Measurements from ENCODE around the gene AFAP1L1.
A peak's percentile ranks its signal among the peaks of the same experiment; 100 is the strongest.
"Not testable (repeated sequence)": the region's sequence is repeated elsewhere in the genome, so short reads cannot be mapped to it uniquely, and the experiment has no call there.

Gene AFAP1L1

DNA sequence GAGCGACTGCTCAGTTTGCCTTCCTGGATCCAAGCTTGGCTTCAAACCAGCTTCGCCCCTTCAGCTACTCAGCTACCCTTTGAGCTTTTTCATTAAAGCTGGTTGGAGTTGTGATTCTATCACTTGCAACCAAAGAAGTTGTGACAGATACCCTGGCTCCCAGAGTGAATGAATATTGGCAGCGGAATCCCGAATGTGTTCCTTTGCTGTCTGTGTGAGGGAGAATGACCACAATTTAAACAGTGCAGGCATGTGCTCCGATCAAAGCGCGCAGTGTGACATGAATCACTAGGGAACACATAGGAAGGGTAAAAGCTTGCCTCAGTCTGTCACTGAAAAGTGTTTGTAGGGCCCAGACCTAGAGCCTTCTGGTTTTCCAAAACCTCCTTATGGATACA, 6.6 kb upstream of the AFAP1L1 start:
- ChIA-PET CTCF (interaction anchor here (0.9 kb wide), 1 partner anchor 17 kb away, joined by 4 read pairs; no protein-coding TSS in a partner anchor), POLR2A (no interaction called here)
- TF ChIP-seq, protein P1, sequence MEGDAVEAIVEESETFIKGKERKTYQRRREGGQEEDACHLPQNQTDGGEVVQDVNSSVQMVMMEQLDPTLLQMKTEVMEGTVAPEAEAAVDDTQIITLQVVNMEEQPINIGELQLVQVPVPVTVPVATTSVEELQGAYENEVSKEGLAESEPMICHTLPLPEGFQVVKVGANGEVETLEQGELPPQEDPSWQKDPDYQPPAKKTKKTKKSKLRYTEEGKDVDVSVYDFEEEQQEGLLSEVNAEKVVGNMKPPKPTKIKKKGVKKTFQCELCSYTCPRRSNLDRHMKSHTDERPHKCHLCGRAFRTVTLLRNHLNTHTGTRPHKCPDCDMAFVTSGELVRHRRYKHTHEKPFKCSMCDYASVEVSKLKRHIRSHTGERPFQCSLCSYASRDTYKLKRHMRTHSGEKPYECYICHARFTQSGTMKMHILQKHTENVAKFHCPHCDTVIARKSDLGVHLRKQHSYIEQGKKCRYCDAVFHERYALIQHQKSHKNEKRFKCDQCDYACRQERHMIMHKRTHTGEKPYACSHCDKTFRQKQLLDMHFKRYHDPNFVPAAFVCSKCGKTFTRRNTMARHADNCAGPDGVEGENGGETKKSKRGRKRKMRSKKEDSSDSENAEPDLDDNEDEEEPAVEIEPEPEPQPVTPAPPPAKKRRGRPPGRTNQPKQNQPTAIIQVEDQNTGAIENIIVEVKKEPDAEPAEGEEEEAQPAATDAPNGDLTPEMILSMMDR (IDR thresholded peaks at IDR 0.05; ENCODE audit: control extremely low read depth, extremely low read depth, low read depth, missing control alignments) = no peak
- DNase-seq (ENCODE audit: extremely low spot score) = no peak

DNA sequence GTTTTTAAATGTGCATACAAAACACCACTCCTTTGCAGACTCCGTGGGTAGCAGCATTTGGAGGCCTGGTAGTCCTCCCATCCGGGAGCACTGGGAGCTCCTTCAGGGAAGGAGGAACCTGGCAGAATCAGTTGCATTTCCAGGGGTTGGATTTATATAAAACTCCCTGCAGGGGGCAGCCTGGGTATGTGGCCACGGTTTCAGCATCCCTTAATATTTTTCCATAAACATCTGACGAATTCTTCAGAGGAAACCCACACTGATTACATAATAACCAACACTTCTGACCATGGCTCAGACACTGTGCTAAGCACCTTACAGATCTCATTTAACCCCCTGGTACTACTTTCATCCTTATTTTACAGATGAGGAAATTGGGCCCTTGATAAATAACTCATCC, 6.1 kb upstream of the AFAP1L1 start:
- POLR2A ChIA-PET = no interaction called here
- DNase-seq (ENCODE audit: extremely low spot score) = no peak
- TF ChIP-seq, protein P1 (IDR thresholded peaks at IDR 0.05; ENCODE audit: control extremely low read depth, extremely low read depth, low read depth, missing control alignments) = no peak
- CTCF ChIA-PET = interaction anchor here (0.9 to 1.1 kb wide), 3 partner anchors 11 to 17 kb away, joined by 3 to 4 read pairs (median 3); no protein-coding TSS in a partner anchor

DNA sequence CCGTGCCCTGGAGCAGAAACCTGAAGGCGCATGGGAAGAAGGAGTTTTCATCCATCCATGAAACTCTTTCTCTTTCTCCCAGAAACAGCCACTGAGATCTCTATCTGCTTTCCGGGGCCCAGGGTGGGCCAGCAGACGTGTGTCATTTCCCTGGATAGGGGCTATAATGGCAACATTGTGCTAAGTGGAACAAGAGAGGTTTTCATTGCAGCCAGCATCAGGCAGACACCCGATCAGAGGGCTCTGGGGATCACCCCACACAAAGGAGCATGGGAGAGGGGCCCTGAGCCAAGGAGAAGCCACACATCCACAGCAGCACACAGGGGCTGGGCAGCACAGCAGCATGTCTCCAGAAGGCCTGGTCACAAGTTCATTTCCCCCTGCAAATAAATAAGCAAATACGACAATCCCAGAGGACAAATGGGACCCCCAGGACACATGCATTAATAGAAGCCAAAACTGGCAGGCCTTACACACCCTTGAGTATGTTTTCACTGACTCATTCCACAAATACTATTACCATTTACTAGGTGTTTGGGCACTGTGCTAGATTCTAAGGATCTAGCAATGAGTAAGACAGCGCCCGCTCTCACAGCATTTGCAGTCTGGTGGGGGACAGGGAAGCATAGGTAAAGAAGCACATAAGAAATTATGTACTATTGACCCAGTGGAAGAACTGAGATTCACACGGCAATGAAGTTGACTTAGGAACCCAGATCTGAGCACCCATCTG, 4.3 kb upstream of the AFAP1L1 start:
- ChIA-PET POLR2A (no interaction called here), CTCF (interaction anchor here (1.3 to 2.2 kb wide), 4 partner anchors 10 to 68 kb away, joined by 3 to 12 read pairs (median 5); no protein-coding TSS in a partner anchor)
- no peak for DNase-seq (ENCODE audit: extremely low spot score)
- TF ChIP-seq, protein P1 (IDR thresholded peaks at IDR 0.05; ENCODE audit: control extremely low read depth, extremely low read depth, low read depth, missing control alignments) = no peak

DNA sequence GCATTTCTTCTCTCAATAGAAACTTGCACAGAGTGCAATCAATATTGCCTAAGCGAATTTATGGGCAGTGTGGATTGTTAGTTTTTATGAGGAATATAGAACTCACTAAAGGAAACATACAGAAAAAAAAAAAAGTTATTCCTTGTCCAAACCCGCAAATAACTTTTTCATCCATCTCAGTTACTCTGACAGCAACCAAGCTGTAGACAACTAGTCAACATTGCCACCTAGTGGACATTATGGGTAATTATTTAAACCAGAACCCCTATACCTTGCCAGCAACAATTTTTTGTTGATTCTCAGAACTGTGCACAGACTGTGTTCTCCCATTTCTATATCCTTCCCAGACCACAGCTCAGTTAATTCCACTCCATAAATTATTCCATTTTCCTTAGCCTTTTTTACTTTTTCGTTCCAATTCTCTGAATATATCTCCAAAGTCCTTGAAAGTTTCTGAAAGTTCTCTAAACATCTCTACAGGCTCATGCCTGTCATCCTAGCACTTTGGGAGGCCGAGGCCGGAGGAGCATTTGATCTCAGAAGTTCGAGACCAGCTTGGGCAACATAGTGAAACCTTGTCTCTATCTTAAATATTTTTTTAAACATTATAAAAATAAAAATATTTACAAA, 2.6 kb upstream of the AFAP1L1 start:
- TF ChIP-seq, protein P1 (IDR thresholded peaks at IDR 0.05; ENCODE audit: control extremely low read depth, extremely low read depth, low read depth, missing control alignments) = peak; percentile 39
- DNase-seq (ENCODE audit: extremely low spot score) = peak; percentile 71
- ChIA-PET POLR2A (interaction anchor here (0.6 kb wide), 1 partner anchor 570 kb away, joined by 3 read pairs; no protein-coding TSS in a partner anchor), CTCF (interaction anchor here (1.3 to 2.4 kb wide), 7 partner anchors 10 to 291 kb away, joined by 3 to 14 read pairs (median 6); no protein-coding TSS in a partner anchor)

DNA sequence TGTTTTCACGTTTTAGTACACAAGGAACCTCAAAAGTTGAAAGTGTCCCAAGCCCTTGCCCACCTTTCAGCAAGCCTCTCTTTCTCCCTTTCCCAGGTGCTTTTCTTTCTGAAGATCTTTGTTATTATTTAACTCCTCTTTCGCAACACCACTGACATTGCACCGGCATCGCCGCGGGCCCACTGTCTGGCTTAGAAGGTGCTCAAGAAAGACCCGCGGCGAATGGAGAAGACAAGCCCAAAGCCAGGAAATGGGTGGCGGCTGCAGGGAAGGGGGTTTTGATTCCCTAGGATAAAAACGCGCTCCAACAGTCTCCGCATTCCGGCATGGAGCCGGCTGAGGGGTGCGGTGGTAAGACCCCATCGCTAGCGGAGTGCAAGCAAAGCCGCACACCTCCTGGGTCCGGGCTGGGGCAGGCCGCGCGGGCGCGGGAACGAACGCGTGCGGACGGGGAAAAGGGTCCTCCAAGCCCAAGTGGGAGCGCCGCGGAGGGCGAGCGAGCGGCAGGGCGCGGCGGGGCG, 404 bp upstream of the AFAP1L1 start:
- DNase-seq (ENCODE audit: extremely low spot score) = no peak
- ChIA-PET POLR2A (no interaction called here), CTCF (no interaction called here)
- TF ChIP-seq, protein P1 (IDR thresholded peaks at IDR 0.05; ENCODE audit: control extremely low read depth, extremely low read depth, low read depth, missing control alignments) = no peak

DNA sequence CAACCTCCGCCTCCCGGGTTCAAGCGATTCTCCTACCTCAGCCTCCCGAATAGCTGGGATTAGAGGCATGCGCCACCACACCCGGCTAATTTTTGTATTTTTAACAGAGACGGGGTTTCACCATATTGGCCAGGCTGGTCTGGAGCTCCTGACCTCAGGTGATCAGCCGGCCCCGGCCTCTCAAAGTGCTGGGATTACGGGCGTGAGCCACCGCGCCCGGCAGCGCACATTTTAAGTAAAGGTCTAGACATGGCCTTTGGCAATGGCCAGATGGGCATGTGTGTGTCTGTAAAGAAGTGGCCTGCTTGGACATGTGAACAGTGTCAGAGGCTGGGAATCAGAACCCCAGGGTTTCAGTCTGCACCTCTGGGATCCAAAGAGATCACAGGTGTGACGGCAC, 1.1 kb downstream of the AFAP1L1 start:
- DNase-seq (ENCODE audit: extremely low spot score); CTCF ChIA-PET; POLR2A ChIA-PET: not testable (repeated sequence)

DNA sequence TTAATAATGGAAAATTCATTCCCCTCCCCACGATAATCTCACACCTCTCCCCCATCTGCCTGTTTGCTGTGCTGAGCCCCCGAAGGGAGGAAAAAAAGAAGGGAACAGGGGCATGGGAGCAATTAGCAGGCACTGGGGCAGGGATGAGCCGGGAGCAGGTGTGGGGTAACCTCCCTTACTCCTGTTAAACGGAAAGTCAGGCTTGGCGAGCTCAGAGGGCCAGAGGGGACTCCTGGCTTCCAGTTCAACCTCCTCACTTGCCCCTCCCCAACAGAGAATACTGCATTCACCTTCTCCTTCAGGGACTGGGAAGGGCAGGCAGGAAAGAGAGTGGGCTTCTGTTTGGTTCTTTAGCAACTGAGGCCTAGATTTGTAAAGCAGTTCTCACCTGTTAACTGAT, 1.6 kb downstream of the AFAP1L1 start:
- TF ChIP-seq, protein P1 (IDR thresholded peaks at IDR 0.05; ENCODE audit: control extremely low read depth, extremely low read depth, low read depth, missing control alignments) = no peak
- ChIA-PET CTCF (no interaction called here), POLR2A (no interaction called here)
- no peak for DNase-seq (ENCODE audit: extremely low spot score)
